GM20000 (cell line): ENCODE results near the gene DUS1L.

Experiments used
- DNase-seq: peaks from one replicate; pipeline ENCODE4 v3.0.0; 2012; ENCODE audit warnings: low spot score
- TF ChIP-seq, protein P1 (sequence below): IDR thresholded peaks from 2 replicates; pipeline ENCODE4 v1.5.1; 2012; ENCODE audit warnings: mild to moderate bottlenecking, control low read depth; ENCODE audit errors: extremely low read depth, missing control alignments

DUS1L gene

DNA sequence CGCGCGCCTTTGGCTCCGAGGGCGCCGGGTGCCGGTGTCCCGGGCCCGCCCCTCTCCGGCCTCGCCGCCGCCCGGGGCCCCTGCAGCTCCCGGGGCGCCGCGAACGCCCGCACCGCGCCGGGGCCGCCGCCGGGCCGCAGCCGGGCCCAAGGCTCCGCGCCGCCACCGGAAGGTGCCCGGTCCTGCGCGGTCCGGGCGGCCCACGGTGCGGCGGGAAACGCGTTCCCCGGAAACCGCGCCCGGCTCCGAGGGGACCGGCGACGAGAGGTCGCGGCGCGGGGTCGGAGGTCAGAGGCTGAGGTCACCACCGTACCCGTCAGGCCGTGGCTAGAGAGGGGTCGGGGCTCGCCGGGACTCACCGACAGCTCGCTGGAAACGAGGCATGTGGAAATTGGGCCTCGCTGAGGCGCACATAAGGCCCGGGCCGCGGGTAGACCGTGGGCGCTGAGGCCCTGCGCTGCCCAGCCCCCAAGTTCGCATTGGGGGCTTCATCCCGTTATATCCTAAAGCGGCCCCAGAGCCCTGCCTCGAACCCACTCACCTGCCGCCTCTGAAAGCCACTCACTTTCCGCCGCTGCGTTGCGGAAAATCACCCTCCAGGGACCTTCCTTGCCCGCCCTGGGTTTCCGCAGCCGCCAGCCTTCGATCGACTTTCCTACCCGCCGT, at the start of gene DUS1L:
Gene DUS1L (minus strand): TSS at position 167 of the 666 bp plus-strand sequence. CDS start 745 bp downstream, outside the sequence.
- DNase-seq: peak; percentile 97
- TF ChIP-seq, protein P1, sequence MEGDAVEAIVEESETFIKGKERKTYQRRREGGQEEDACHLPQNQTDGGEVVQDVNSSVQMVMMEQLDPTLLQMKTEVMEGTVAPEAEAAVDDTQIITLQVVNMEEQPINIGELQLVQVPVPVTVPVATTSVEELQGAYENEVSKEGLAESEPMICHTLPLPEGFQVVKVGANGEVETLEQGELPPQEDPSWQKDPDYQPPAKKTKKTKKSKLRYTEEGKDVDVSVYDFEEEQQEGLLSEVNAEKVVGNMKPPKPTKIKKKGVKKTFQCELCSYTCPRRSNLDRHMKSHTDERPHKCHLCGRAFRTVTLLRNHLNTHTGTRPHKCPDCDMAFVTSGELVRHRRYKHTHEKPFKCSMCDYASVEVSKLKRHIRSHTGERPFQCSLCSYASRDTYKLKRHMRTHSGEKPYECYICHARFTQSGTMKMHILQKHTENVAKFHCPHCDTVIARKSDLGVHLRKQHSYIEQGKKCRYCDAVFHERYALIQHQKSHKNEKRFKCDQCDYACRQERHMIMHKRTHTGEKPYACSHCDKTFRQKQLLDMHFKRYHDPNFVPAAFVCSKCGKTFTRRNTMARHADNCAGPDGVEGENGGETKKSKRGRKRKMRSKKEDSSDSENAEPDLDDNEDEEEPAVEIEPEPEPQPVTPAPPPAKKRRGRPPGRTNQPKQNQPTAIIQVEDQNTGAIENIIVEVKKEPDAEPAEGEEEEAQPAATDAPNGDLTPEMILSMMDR: no peak

DNA sequence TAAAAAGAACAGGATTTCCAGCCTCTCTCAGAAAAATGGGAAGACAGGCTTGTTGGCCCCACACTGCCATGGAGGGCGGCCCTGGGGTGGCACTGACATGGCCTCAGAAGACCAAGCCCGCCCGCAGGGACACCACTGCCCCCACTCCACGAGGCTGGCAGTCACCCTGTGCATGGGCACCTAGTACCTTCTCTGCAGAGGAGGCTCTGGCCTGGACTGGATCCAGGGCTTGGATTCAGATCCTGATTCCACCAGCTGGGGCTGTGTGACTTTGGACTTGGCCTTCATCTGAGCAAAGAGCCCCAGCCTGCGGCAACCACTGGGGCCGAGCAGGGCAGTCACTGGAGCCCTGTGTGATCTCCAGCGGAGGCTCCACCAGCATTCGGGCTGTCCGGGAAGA, 49.3 kb upstream of the DUS1L start:
- DNase-seq: no peak
- TF ChIP-seq, protein P1: no peak

DNA sequence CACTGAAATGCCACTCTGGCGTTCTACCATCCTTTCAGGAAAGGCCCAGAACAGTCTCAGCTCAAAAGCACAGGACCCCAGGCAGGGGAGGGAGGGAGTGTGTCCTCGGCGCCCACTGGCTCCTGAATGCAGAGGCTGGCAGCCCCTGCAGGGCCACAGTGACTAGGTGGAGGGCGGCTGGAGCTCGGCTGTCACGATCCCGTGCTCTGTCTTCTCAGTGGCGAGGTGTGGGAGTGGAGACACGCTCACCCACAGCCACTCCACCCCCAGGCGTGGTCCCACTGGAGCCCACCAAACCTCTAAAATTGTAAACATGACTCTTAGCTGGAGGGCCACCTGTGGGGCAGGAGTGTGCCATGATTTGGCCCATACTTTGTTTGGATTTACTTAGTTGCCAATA, 48.8 kb upstream of the DUS1L start:
- TF ChIP-seq, protein P1: no peak
- DNase-seq: no peak

DNA sequence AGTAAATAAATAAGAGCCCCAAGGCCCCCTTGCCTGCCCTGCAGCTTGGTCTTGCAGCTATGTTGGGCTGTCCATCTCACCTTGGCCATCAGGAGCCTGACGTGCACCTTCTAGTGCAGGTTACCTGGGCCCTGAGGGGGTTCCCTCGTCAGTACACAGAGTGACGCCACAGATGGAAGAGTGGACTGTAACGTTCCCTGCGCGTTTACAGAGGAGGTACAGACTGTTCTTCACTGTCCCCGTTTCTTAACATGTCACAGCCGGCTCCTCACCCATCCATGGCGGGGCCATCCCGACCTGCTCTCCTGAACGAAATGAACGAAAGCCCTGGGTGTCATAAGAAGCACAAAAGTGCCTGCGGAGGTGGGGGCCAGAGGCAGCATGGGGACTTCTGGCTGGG, 48.3 kb upstream of the DUS1L start:
- DNase-seq: no peak
- TF ChIP-seq, protein P1: no peak

DNA sequence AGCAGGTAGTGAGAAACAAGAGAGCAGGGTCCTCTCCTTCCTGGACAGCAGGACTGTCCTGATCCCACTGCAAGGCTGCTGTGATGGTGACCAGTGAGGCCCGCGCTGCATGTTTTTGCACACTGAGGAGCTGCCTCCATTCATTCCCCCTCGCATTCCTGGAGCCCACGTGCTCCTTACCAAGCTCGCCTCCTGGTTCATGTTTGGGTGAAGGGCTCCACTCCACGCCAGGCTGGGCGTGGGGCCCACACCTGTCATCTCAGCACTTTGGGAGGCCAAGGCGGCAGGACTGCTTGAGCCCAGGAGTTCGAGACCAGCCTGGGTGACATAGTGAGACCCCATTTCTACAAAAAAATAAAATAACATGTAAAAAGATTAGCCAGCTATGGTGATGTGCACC, 47.8 kb upstream of the DUS1L start:
- DNase-seq: no peak
- TF ChIP-seq, protein P1: no peak

DNA sequence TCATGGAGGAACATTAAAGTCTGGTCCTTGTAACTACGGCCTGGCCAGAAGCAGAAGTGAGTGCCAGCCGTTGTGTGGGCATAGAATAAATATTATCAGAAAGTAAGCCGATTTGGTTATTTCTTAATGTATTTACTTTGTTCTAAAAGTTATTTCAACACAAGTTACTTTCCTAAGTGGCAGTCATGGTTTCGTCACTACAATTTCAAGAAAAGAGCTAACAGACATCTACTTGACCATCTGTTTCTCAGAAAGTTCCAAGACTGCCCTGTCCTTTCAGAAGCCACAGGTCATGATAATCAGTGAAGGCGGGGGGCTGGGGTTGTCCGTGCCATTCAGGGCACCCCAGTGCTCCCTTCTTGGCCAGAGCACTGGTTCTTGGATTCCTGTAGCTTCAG, 47.3 kb upstream of the DUS1L start:
- DNase-seq: no peak
- TF ChIP-seq, protein P1: no peak

DNA sequence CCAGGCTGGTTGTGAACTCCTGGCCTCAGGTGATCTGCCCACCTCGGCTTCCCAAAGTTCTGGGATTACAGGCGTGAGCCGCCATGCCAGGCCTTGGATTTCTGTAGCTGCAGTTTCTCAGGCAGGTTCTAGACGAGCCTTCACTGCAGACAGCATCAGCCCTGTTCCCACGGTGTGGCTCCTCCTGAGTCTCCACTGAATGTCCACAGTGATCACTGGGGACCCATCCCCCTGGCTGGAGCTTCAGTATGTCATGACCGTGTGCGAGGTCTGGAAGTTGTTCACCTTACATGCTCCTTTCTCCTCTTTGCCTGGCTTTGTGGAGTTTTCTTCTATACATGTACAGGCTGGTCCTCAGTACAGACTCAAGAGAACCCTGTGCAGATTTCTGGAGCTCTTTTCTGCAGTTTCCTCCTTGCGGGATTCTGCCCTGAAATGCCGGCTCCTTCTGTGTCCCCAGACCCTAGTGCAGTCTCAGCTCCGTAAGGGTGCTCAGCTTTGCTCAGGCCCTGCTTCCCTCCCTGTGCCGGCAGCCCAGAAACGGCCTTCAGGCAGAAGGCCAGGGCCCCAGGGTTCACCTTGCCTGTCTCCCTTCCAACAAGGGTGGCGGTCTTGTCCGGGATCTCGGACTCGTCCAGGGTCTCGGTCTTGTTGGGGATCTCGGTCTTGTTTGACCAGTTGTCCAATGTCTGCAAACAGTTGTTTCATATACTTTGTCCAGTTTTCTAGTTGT, 46.7 kb upstream of the DUS1L start:
- TF ChIP-seq, protein P1: no peak
- DNase-seq: no peak
